Fibroblast of skin of left biceps (primary cell): ENCODE measurements around the gene TEX44.
"Not testable (repeated sequence)": the region's sequence is repeated elsewhere in the genome, so short reads cannot be mapped to it uniquely, and the experiment has no call there.

Experiments used
- DNase-seq, 2 experiments: peaks; one replicate each; pipeline ENCODE4 v3.0.0-alpha.2; 2013; ENCODE audit warnings: low read depth in 2 of 2

TEX44 gene

DNA sequence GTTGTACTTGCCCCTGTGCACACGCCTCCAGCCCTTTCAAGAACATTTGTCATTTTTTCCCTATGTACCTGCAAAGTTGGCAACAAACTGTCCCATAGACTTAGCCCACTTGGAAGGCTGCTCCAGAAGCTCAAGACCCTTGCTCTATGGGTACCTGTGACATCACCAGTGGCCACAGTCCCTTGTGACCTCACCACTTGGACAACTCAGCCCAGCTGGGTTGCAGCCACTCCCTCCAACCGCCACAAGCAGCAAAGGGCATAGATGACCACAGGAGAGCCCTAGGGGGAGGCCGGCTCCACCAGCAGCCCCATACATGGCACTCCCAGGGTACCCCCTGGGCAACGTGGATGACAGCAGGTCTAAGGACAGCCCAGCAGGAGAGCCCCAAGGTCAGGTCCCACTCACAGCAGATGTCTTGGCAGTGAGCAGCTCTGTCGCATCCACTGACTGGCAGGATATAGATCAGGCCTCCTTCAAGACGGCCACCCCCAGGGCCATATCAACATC is at the start of gene TEX44:
Gene TEX44, plus strand, starts transcription at position 229 of the 510 bp plus-strand sequence. Its CDS starts 88 bp downstream, at position 317.
- DNase-seq, result no peak

DNA sequence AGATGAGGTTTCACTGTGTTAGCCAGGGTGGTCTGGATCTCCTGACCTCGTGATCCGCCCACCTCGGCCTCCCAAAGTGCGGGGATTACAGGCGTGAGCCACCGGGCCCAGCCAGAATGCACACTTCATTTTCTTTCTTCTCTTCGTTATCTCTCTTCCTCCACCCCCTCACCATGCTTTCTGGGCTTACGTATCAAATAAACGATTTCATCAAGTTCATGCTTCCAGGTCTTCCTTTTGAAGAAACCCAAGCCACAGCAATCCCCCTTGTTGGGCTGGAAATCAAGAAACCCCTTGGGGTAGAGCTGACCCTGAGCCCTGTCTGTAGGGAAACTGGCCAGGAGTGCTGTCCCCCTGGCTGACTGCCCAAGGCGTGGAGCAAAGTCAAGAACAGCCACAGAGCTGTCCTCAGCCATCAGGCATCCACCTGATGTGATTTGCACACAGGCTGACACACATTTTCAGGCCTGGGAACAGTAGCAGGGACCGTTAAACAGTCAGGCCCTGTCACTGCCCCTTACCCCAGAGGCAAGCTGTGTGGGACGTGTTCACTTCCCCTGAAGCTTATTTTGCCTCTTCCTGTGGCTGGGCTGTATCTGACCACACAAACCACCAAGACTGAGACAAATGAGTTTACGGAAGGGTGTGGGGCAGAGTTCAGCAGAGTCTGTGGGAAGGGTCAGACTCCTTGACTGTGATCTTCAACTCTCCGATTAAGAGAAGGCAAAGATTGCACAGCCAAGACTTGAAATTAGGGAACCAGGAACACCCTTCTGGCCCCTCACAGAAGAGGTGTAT is 47.4 kb upstream of the TEX44 start:
- no peak for DNase-seq

DNA sequence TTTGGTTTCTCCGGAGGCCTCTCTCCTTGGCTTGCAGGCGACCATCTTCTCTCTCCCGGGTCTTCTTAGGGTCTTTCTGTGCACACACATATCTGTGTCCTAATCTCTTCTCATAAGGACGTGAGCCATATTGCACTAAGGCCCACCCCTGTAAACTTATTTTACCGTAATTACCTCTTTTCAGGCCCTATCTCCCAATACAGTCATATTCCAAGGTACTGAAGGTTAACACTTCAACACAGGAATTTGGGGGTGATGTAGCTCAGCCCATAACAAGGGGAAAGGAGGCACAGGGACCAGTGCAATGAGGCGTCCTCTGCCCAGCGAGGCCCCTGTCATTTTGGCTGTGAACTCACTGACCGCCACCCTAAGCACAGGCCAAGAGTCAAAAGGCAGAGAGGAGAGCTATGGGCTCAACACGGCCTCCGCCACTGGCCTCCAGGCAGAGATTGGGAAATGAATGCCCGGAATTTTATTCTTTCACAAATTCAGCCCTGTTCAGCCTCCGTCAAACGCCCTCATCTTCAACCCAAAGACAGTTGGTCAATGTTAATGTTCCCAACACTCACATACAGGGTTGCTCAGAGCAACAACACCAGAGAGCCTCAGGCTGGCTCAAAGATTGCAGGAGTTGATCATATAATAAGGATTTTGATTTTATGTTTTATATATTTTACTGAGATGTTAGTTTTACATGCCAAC is 46.5 kb upstream of the TEX44 start:
- DNase-seq, result no peak

DNA sequence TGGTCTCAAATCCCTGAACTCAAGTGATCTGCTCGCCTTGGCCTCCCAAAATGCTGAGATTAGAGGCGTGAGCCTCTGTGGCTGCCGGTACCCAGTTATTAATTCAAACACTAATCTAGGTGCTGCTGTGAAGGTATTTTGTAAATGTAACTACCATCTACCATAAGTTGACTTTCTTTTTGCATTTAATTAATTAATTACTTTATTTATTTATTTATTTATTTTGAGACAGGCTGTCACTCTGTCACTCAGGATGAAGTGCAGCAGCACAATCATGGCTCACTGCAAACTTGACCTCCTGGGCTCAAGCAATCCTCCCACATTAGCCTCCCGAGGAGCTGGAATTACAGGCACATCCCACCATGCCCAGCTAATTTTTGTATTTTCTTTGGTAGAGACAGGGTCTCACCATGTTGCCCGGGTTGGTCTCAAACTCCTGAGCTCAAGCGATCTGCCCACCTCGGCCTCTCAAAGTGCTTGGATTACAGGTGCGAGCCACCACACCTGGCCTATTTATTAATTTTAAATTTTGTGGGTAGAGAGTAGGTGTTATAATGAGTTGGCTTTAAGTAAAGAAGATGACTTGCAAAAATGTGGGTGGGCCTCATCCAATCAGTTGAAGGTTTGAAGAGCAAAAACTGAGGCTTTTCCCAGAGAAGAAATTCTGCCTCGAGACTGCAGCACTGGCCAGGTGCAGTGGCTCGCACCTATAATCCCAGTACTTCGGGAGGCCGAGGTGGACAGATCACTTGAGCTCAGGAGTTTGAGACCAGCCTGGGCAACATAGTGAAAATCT is 45.2 kb upstream of the TEX44 start:
- DNase-seq, result no peak

DNA sequence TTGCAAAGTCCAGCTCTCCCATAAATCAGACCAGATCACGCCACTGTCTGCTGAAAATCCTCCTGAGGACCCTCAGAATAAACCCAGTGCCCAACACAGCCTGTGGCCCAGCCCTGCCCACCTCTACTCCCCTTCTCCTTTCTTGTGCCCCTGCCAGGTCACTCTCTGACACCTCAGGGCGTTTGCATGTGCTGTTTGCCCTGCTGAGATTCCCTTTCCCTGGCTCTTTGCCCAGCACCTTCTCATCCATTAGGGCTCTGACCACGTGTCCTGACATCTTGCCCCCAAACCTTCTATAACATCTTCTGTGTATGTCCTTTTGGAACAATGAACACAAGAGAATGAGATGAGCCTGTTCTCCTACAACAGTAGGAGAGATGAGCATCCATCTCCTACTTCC is 43.9 kb upstream of the TEX44 start:
- no peak for DNase-seq

DNA sequence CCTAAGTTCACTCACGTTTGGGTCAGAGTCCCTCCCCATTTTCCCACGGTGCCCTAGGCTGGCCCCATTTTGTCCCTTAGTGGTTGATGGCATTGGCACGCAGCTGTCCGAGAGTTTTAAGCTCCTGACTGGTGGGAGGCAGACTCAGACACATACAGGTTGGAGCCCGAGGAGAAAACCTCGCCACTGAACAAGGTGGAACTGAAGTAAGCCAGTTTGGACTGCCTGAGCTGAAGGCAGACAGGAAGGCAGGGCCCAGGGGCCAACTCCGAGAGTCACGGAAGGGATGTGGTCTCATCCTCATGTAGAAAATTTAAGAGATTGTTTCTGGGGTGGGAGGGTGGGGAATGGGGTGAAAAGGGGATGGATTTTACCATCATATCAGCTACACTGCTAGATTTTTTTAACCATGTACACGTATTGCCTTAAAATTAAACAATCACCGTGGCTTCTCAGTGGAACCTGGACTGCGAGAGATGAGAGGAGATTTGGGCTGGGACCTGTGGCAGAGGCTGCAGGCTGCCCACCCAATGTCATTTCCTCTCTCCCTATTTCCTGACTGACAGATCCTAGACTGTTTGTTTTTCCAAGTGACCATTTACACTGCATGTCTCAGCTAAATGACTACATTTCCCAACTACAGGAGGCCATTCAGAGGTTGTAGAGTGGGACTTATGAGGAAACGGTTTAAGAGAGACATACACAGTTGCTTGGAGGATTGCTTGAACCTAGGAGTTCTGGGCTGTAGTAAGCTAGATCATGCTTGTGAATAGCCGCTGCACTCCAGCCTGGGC is 43.0 kb upstream of the TEX44 start:
- DNase-seq, result no peak

DNA sequence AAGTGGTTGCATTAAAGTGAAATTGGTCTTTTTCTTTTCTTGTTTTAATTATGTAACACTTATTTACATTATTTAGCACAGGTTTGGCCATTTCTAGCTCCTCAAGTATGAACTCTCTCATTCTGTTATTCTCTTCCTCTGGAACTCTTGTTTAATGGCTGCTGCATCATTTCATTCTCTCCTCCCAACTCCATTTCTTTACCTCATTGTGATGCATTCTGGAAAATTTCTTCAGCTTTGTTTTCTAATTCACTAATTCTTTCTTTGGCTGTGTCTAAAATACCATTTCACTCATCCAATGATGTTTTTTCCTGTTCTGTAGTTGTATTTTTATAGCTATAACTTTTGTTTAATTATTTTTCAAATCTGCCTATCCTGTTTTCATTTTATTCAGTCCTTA is 39.9 kb upstream of the TEX44 start:
- no peak for DNase-seq

DNA sequence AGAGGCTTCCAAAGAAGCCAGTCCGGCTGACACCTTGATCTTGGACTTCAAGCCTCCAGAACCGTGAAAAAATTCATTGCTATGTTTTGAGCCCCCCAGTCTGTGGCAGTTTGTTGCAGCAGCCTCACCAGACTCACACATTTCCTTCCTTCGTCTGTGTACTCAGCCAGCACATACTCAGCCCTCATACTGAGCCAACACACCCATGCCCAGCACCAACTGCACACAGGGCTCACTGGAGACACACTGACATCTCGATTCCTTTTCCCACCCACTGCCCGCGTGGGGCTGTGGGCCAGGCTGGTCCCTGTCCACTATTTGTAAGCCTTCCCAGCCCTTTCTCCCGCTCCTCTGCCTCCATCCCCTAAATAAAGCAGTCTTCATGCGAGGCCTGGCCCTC is 38.3 kb upstream of the TEX44 start:
- no peak for DNase-seq

DNA sequence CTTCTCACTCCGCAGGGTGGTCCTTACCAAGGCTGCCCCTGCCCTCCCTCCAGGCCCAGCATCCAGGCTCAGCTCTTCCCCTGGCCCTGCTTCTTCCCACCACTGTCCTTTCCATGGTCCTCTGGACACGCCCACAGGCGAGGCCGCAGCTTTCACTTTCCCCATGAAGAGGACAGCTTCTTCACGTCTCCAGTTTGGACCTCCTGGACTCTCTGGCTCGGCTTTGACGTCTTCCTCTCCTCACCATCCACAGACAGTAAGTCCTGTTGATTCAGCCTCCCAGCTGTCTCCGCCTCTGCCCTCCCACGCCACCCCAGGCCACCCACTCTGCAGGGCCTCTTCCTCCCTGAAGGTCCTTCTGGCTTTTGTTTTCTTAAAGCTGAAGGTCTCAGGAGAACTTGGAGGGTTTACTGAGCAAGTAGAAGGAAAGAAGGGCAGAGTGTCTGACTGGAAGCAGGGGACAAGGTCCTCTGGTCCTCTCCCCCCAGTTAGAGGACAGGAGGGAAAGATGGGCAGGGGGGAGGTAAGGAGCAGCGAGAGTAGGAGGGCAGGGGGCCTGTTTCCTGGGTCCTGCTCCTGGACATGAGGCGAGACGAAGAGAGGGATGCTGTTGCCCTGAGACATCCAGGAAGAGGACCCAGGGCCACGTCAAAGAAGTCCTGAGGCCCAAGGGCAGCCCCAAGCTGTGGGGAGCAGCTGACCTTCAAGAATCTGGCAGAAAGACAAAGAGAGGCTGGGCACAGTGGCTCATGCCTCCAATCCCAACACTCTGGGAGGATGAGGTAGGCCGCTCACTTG is 37.7 kb upstream of the TEX44 start:
- no peak for DNase-seq

DNA sequence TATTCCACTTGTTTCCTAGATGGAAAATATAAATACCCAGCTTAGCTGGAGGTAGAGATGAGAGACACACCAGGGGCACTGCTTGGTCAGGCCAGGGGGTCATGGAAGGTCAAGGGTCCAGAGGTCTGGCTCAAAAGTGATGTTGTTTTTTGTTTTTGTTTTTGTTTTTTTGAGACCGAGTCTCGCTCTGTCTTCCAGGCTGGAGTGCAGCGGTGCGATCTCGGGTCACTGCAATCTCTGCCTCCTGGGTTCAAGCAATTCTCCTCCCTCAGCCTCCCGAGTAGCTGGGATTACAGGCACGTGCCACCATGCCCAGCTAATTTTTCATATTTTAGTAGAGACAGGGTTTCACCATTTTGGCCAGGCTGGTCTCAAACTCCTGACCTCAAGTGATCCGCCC is 36.2 kb upstream of the TEX44 start:
- DNase-seq, result not testable (repeated sequence)

DNA sequence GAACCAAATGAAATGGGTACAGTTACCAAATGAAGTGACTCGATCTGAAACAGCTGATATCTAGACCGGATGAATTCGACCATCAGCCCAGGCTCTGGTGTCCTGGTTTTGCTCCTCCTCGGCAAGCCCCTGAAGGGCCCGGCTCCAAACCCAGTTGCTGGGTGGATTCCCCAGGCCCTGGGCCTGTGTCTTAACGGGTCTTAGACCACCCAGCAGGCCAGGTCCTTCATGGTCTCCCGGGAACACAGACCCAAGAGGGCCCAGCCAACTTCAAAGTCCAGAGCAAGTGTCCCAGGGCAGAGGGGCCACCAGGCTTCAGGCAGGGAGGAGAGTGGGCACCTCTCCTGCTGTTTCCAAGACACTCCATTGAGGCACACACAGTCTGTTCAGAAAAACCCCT is 35.7 kb upstream of the TEX44 start:
- no peak for DNase-seq

DNA sequence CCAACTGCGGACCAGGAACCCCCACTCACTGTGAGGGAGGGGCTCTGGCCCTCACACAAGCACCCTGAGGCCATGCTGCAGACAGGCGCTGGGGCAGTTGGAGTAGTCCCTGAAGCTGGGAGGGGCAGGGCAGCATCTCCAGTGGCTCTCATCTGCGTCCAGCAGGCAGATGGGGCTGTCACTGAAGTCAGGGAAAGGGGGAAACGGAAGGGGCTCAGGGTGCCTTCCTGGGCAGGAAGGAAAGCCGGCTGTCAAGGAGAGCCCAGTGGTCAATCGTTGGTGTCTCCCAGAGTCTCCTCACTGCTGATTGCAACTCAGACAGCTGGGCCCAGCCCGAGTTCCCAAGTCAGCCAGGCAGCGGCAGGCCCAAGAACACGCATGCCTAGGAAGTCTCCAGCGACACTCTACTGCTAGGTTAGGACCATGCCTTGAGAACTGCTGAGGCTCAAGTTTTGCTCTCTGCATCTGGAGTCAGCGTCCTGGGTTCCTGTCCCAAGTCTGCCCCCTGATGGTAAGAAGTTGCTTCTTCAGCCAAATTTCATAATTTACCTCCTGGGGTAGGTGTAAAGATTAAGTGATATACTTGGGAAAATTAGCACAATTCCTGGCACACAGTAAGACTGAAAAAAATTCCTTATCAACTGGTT is 35.0 kb upstream of the TEX44 start:
- peak; percentile 20 to 34 for DNase-seq

DNA sequence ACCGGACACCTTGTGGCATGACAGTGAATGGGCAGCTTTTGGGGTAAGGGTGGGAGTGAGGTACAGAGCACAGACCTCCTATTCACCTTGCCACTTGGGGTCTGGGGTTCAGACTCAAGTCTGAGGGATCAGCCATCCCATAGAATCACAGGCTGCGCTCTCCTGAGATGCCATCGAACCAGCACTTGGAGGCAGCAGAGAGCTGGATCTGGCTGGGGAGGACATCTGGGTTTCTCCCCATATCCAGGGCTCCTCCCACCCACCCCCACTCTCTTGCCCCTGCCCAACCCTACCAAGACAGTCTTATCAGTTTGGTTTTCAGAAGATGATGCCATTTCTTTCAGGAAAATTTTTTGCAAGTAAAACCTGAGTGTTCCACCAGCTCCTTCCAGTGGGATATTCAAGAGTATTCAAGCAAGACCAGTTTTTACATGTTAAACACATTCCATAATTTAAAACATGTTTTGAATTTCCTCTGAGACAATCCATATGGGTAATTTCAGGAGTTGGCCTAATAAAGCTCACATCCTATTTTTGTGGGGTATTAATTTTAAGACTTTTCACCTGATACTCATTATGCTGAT is 29.2 kb upstream of the TEX44 start:
- peak in 1 of 2 experiments; percentile 3 for DNase-seq

DNA sequence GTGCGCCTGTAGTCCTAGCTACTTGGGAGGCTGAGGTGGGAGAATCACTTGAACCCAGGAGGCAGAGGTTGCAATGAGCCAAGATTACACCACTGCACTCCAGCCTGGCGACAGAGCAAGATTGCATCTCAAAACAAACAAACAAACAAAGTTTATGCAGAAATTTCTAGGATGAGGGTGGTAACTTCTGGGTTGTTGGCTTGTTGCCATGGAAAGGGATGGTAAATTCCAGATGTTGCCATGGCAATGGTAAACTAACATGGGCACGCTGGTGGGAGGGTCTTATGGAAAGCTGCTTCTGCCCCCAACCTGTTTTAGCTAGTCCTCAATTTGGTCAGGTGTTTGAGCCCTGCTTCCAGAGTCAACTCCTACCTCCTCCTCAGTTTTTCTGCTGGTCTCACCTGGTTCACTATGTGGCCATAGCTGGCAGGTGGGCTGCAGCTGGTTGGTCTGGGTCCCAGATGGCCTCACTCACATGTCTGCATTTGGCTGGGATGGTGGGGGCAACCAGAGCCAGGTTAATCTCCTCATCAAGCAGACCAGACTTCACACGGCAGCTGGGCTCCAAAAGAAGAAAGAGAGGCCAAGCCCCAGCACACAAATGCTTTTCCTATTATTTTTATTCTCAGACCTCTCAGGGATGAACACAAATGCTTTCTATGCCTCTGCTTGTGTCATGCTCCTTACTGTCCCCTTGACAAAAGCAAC is 26.6 kb upstream of the TEX44 start:
- DNase-seq, result no peak

DNA sequence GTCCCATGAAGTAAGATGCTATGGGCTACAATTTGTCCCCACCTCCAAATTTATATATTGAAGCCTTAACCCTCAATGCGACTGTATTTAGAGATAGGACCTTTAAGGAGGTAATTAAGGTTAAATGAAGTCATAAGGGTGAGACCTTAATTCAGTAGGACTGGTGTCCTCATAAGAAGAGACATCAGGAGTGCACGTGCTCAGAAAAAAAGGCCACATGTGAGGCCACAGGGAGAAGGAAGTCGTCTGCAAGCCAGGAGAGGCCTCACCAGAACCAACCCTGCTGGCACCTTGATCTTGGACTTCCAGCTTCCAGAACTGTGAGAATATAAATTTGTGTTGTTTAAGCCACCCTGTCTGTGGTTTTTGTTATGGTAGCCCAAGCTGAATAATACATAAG is 25.5 kb upstream of the TEX44 start:
- no peak for DNase-seq

DNA sequence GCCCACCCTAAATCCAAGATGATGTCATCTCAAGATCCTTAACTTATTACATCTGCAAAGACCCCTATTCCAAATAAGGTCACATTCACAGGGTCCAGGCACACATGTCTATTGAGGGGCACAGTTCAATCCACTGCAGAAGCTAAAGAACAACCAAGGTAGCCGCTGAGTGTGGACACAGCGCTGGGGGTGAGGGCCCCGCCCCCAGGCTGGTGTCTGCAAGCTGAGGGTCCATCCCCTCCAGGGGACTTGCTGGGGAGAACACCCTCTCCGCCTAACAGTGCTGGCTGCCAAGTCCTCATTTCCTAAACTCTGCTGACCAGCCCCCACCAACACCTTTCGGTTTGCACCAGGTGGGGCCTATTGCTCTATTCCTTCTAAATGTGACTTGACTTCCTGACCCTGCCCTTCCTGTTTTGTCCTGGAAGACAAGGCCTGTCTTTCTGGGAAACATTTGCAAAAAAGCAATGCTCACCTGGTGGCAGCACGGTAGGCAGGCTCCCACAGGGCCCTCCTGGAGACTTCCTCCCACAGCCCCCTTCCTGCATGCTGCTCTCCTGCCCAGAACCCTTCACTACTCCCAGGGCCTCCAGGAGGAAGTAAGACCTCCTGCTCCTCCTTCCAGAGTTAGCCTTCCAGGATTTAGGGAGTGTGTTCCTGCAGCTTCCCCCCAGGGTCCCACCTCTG is 24.4 kb upstream of the TEX44 start:
- DNase-seq, result no peak

DNA sequence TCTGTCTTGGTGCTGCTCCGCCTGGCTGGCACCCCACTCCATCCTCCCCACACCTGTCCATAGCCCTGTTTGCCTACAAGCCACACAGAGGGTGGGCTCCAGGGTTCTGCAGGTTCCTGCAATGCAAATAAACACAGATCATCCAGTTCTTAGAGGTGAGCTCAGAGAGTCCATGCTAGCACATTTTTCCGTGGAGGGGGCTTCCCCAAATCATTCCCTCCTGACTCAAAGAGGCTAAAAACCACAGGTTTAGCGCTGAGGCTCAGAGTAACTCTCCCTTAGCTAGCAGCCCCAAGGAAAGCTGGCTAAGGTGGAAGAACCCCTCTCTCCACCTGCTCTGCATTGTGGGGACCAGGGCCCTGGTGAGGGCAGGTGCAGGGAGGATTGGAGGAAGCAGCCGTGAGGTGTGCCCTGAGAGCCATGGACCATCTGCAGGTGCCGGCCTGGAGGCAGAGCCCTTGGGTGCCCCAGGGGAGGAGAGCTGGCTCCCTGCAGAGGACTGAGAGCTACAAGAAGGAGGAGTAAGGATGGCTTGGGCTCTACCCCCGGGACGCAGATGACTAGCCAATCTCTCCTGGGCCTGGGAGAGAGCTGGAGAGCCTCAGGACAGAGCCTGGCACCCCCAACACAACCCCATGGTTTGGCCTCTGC is 23.8 kb upstream of the TEX44 start:
- no peak for DNase-seq

DNA sequence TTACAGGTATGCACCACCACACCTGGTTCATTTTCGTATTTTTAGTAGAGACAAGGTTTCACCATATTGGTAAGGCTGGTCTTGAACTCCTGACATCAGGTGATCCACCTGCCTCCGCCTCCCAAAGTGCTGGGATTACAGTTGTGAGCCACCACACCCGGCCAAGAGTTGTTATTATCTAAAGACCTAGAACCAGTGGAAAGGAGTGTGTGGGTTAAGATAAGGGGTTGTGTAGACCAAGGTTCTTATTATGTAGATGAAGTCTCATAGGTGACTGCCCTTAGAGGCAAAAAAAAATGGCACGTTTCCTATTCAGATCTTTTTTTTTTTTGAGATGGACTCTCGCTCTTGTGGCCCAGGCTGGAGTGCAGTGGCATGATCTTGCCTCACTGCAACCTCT is 21.7 kb upstream of the TEX44 start:
- DNase-seq, result not testable (repeated sequence)
